Activated CD4-positive, alpha-beta T cell treated with anti-CD3 and anti-CD28 coated beads, Interleukin-2, Interleukin-6, amounts not matched to agents 100 ng/mL and 50 ng/mL, durations not matched to agents 16 hours and 8 hours (primary cell): ENCODE results near the gene HMG20A.
"Not testable (repeated sequence)": the region's sequence is repeated elsewhere in the genome, so short reads cannot be mapped to it uniquely, and the experiment has no call there.

ENCODE experiments used
- DNase-seq: peaks from one replicate; pipeline ENCODE4 v3.0.0-alpha.2; 2020

HMG20A gene

DNA sequence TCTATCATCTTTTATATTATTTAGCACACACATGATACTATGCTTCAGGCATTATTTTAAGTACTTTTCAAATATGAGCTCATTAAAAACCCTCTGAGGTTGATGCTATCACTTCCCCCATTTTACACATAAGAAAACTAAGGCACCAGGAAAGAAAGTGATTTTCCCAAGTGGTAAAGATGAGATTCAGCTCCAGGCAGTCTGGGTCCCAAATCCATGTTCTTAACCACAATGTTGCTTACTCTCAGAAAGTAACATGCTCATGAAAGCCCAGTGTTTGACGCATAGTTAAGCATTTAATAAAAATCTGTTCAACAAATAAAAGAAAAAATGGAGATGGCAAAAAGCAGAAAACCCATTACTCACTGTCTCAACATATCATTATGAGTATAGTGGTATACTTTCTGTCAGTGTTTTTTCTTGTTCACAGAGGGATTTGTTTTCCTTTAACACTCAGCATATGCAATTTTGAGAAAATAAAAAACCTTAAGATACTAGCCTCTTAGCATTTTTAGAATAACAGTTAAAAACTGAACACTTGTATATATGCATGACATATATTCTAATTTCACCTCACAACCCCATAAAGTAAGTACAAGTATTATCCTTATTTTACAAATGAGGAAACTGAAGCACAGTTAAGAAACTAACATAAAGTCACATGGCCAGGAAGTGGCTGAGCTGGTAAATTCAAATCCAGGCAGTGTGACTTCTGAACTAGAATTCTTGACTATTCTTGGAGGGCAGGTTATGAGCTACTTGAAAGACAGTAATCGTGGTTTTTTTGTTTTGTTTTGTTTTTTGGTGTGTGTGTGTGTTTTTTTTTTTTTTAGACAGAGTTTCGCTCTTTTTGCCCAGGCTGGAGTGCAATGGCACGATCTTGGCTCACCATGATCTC lies 11.2 kb upstream of the HMG20A start:
- DNase-seq = peak; percentile 64

GRCh38 chr15:77410157-77410500 lies 10.6 kb upstream of the HMG20A start:
- not testable (repeated sequence) for DNase-seq

DNA sequence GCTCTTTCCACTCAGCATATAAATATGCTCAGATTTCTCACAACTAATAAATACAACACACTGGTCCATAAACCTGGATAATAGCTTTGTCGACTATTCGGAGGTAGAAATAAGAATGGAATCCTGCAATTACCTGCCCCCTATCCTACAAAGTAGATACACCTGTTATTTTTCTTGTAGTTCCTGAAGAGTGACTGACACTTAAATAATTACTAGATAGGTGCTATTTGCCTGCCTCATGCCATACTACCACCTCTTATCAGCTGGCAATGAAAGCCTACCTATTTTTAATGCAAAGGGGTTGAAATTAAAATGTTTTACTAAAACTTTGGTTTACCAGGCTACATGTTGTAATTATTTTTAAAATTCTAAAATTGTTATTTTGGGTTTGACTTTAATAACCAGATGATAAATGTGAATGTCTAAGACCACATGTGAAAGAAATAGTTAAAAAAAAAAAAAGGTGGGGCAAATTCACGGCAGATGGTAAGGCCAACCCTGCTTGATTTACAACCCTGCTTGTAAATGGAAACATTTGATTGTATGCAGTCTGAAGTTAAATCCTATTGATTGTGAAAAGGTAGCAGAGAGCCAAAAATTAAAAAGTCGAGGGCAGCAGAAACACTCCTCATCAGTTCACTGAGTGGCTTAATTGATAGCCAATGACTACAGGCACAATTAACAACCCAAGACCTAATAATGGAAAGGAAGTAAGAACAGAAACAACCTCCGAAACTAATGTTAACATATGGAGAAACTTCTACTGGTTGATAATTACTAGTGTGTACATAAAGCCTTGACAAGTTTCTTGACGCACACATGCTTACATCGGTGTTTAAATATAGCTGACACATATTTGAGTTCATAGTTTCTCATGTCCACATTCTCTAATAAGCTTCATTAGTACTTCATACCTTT lies 9.7 kb upstream of the HMG20A start:
- no peak for DNase-seq

GRCh38 chr15:77411619-77411976 lies 9.1 kb upstream of the HMG20A start:
- DNase-seq = no peak

DNA sequence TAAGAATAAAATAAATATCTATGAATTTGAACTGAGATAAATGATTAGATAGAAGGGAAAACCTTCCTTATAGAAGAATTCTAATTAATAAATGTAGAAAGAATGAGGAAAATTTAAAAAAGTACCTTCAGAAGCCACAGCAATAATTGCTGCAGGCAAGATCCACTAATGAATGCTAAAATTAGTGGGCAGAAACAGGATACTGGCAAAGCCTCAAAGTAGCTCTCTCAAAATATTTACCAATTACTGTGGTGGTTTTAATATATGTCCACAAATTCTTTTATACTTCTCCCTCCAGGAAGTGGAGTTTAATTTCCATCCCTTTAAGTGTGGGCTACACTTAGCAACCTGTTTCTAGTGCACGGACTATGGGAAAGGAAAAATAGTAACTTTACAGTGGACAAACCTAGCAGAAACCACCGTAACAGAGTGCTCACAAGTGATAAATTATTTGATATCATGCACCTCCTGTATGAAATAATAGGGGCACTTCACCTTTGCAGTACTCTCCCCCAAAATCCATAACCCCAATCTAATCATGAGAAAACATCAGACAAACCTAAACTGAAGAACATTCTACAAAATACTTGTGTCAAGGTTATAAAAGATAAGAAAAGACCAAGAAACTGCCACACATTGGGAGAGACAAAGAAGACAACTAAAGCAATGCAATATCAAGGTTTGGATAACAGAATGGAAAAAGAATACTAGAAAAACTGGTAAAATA lies 7.6 kb upstream of the HMG20A start:
- DNase-seq = no peak

DNA sequence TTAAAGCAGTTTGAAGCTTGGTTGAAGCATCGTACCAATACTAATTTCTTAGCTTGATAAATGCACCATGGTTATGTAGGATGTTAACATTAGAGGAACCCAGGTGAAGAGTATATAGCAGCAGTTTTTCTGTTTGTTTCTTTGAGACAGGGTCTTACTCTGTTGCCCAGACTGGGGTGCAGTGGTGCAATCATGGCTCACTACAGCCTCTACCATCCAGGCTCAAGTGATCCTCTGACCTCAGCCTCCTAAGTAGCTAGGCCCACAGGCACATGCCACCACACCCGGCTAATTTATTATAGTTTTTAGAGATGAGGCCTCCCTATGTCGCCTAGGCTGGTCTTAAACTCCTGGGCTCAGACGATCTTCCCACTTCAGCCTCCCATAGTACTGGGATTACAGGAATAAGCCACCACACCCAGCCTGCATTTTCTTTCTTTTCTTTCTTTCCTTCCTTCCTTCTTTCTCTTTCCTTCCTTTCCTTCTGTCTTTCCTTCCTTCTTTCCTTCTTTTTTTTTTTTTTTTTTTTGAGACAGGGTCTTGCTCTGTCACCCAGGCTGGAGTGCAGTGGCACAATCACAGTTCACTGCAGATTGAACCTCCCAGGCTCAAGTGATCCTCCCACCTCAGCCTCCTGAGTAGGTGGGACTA lies 6.9 kb upstream of the HMG20A start:
- no peak for DNase-seq

- DNase-seq = no peak
Measured at GRCh38 chr15:77414789-77415442, 5.8 kb upstream of the HMG20A start.

DNA sequence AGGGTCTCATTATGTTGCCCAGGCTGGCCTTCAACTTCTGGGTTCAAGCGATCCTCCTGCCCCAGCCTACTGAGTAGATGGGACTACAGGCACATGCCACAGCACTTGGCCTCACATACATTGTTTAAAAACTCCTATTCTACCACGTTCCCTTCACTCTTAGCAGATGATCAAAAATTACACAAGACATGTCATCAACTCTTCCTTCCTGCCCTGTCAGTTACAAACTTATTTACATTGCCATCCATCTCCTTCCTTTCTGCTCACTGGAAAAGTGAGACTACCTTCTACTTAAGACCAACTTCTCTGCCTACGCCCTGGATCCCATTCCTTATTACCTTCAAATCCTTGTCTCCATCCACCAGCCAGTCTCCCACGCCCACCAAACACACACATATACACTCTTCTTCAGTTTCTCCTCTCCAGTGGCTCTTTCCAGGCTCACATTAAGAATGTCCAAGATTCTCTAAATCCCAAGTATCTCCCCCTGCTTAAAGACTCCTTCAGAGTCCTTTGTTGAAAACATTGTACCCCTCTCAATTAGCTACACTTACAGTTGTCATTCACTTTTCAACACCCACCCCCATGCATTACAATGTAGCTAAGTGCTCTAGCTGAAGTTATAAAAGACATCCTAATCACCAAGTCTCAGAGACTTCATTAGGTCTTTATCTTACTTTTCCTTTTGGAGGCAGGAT lies 5.1 kb upstream of the HMG20A start:
- DNase-seq = no peak

DNA sequence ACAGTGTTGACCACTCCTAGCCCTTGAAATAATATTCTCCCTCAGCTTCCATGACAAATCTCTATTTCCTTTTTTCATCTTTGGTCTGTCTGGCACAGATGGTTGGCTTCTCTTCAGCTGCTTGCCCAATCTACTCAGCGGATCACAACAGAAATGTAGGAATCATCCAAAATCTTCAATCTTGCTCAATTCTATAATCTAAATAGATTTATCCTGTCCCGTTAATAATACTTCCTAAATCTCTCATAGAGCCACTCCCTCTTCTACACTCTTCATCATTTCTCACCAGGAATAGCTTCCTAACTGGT lies 4.6 kb upstream of the HMG20A start:
- no peak for DNase-seq

DNA sequence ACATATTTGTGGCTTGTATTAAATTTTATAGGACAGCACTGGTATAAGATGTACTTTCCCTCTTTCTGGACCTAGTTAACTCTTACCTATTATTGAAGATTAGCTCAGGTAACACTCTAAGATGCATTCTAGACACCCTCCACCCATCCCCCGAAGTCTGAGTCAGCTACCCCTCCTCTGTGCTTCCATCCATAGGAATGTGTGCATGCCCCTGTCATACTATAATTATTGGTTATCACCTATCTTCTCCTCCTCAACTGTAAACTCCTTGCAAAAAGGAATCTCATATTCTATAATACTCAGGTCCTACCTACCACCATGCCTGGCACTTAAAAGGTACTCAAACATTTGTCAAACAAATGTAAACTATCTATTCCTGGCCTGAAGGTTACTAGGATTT lies 3.7 kb upstream of the HMG20A start:
- no peak for DNase-seq

- no peak for DNase-seq
Measured at GRCh38 chr15:77417602-77418001, 3.1 kb upstream of the HMG20A start.

GRCh38 chr15:77418391-77418965 lies 2.2 kb upstream of the HMG20A start:
- no peak for DNase-seq

GRCh38 chr15:77418966-77419835 lies 1.5 kb upstream of the HMG20A start:
- peak; percentile 31 for DNase-seq

DNA sequence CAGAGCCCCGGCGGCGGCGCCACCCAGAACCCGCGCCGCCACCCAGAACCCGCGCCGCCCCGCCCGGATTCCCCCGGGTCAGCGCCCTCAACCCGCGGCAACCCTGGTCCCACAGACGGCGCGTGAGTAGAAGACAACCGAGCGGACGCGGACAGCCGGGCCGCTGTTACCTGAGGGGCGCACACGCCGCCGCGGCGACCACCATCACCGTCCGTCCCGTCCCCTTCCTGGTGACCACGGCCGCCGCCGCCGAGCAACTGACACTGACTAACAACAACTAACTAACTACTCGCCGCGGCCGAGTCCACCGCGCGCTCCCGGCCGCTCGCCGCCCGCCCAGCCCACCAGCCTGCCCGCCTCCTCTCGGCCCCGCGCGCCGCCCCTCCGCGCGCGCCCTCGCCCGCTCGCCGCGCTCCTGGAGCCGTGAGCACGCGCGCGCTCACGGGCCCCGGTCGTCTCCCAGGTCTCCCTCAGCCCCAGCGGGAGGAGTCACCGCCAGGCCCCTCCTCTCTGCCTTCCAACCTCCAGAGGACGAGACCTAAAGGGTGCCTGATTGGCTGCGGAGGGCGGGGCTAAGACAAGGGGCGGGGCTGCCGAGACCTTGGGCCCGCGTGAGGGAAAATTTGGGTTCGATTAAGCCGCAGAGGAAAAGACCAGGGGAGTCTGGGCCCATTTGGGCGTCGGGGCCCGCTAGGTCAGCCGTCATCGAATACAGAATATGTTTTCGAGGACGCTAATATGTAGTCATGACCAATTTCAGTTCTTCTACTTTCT lies 665 bp upstream of the HMG20A start, which contains the start of gene PEAK1:
Gene PEAK1 (minus strand): TSS at position 269 of the 774 bp plus-strand sequence. CDS start 238,178 bp downstream, outside the sequence.
- peak; percentile 99 for DNase-seq

DNA sequence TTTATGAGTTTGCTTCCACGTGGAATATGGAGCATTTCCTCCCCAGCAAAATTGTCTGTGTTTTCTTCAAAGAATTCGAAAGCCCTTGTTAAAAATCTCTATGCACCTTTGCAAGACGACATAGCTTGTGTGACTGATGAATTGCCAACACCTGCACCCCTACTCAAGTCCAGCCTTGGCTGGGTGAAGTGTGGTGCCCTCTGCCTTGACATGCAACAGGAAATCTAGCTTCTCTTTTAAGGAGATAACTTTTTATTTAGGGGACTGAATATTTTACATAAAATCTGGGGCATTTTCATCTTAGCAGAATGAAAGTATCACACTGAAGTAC lies 647 bp downstream of the HMG20A start:
- DNase-seq = peak; percentile 25

GRCh38 chr15:77425104-77425503 lies 4.4 kb downstream of the HMG20A start:
- no peak for DNase-seq

- DNase-seq = no peak
Measured at GRCh38 chr15:77426377-77426776, 5.7 kb downstream of the HMG20A start.

DNA sequence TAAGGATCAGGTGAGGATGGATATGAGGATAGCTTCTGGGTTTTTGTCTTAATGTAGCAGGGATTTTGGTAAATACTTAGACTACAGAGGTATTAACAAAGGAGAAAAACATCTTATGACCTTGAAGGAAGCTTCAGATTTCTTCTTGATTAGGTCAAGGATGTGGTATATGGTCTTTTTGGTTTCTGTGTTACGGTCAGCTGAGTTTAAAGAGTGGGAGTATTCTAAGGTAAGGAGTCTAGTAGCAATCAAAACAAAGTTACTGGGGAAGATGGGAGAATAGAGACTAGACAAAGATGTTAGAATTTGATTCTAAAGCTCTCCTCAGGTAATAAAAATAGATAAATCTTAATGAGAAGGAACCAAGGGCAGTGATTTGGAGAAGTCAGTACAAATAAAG lies 6.2 kb downstream of the HMG20A start:
- DNase-seq = no peak

DNA sequence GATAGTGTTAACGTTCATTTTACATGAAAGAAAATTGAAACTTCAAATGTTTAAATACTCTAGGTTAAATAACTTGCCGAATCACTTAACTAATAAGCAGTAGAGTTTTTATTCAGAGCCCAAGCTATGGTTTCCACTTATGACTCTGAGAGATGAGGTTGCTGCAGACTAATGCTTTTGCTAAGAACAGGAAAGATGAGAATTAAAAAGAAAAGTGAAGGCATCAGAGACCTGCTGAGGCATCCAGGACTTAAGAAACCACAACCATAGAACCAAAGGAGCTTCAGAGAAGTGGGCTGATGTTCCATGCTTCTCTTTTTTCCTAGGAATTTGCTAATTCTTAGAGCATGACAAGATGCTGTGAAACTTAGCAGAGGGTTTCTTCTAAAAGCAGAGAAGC lies 9.5 kb downstream of the HMG20A start:
- peak; percentile 69 for DNase-seq

DNA sequence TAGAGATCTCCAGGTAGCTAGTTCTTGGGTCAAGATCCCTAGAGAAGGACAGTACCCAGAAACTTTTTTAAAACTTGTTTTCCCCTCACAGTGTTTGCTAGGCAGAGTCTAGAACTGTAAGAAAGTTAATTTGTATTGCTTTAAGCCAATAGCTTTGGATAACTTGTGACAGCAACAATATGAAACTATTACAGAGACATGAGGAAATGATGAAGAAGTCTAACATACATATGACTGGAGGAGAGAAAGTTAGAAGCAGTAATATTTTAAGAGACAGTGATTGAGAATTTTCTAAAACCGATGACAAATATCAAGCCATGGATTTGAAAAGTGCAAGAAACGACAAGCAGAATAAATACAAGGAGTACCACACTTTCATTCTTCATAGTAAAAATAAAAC lies 10.0 kb downstream of the HMG20A start:
- DNase-seq = peak; percentile 16
